ENCODE results near the gene ARHGAP25.

Gene ARHGAP25

GRCh38 chr2:68720665-68721064 is 13.9 kb upstream of the ARHGAP25 start:
- no peak for DNase-seq

DNA sequence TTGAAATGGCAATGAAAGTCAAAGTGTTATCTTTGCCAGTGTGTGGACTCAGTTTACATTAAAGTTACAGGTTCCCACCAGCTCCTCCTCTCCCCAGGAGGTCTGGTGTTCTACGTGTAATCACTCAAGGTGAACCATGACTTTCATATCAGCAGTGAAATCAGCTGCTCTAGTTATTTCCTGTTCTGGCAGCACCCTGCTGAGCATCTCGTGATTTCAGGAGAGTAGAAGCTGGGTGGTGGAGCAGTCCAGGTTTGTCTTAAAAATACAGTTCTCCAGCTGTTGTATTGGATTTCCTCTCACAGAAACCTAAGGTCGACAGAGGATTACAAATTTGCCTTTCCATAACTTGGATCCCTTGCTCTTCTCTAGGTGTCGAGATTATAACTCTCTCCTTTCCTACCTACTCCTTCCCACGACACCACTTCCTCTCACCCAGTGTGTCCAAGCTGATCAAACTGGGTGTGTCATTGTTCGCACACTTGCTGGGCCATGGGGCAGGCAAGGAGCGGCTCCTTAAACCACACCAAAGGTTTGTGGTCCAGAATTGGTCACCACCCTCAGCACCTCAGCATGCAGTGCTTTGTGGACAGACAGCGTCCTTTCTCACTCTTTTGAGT is 13.0 kb upstream of the ARHGAP25 start:
- no peak for DNase-seq

- no peak for DNase-seq
Measured at GRCh38 chr2:68722712-68723111, 11.9 kb upstream of the ARHGAP25 start.

DNA sequence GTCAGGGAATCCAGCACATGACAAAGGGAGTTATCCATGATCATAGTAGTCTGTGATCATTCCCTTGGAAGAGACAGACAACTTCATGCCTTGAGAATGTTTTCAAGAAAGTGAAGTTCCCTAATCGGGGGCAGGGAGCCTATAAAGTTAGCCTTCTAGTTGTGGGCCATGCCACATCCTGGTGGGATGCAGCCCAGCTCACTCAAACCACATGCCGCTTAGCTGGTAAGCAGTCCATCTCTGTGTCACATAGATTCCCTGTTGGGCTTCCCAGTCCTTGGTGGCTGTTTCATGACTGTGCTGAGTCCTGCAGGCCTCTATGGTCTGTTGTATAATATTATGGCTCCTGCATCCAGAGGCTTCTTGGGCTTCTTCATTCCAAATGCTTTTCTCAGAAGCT is 11.4 kb upstream of the ARHGAP25 start:
- DNase-seq, result no peak

DNA sequence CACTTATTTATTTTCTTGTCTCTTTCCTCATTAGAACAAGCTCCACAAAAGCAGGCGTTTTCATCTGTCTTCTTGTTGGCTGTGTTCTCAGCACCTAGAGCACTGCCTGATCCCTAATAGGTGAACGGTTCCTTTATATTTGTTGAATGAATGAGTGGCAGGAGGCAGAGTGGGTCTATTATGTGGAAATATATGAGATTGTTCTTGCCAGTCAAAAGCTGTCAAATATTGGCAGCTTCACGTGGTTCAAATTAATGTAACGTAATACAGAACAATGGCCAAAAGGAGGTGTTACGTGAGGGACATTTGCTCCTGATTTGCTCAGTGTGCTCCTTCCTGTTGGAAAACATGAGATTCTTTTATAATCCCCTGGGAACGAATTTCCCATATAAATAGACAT is 8.5 kb upstream of the ARHGAP25 start:
- DNase-seq, result no peak

DNA sequence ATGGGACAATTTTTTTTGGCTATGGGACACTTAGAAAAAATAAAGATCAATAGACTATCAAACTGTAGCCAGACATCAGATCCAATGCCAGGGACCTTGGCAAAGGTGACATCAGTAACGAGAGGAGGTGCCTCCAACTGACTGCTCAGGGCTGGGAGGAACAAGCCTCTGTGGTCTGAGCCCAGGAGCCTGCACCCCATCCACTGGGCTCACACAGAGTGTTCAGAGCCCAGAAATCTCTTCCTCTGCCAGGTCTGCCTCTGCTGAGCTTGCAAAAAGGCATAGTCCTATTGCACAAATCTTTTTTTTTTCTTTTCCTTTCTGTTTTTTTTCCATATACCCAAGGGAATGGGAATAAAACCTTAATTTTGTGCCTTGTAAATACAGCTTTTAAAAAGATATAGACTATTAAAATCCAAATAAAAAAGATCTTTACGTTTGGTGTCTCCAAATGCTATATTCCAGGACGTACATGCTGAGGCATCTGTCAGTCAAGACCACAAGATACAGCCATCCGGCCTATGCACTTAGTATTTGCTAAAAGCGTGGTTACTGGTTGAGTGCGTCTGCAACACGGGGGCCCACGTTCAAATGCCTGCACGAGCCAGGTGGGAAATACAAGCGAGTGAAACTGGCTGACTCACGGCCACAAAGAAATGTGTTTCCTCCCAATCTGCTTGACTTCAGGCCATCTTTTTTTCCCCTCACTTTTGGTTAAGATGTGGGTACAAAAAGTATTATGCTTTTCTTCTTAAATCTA is 7.8 kb upstream of the ARHGAP25 start:
- DNase-seq, result peak; percentile 9

DNA sequence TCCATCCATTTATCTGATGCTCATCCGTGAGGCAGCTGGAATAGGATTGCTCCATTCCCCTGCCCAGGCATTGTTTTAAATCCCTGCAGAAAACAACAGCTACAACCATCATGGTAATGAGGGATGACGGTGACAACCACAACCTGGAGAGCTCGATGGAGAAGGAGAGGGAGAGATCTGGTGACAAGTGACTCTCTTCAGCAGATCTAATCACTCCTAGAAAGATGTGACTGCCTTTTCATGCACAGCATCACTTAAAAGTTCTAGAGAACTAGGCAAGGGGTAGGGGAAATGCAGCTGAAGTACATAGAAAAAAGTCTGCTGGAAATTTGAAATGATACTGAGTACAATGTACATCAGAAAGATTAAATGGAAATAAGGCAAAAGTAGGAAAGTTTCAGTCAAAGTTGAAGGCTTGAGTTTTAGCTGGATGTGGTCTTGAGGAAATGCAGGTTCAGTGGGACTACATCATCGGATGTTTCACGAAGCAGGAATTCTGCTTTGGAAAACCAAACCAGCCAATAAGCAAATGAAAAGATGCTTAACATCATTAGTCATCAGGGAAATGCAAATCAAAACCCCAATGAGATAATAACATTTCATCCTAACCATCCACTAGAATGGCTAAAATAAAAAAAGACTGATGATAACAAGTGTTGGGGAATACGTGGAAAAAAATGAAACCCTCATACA is 6.8 kb upstream of the ARHGAP25 start:
- no peak for DNase-seq

DNA sequence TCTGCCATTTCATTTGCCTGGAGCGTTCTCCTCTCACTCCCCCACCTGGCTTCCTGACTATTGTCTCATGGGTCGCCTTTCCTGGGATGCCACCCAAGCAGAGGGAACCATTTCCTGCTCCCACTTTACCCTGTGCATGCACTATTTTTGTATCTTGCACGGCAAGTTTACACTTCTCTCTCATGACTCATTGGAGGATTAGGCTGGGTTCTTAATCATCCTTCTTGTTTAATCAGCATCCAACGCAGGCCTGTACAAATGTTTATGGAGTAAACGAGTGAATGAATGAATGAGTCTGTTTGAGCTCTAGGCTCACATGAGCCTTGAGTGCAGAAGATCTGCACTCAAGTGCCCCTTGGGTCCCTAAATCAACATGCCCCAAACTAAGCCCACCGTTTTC is 3.8 kb upstream of the ARHGAP25 start:
- no peak for DNase-seq

GRCh38 chr2:68732036-68732932 is 2.3 kb upstream of the ARHGAP25 start:
- DNase-seq, result no peak

DNA sequence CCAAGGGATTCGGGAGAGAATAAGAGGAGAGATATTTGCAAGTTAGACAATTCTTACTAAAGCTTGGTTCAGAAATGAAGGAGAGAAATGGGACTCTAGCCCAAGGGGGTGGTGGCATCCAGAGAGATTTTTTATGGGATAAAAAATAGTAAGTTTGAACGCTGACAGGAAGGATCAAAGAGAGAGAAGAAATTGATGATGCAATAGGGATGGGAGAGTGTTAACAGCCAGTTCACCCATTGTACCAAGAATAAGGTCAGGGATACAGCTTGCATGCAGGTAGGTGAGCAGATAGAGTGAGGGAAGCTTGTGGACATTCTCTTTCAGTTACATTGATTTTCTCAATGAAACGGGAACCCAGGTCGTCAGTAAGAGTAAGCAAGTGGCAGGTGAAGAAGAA is 1.2 kb upstream of the ARHGAP25 start:
- DNase-seq, result no peak

- no peak for DNase-seq
Measured at GRCh38 chr2:68734176-68734575, 435 bp upstream of the ARHGAP25 start.

- no peak for DNase-seq
Measured at GRCh38 chr2:68736086-68736485, 1.5 kb downstream of the ARHGAP25 start.

DNA sequence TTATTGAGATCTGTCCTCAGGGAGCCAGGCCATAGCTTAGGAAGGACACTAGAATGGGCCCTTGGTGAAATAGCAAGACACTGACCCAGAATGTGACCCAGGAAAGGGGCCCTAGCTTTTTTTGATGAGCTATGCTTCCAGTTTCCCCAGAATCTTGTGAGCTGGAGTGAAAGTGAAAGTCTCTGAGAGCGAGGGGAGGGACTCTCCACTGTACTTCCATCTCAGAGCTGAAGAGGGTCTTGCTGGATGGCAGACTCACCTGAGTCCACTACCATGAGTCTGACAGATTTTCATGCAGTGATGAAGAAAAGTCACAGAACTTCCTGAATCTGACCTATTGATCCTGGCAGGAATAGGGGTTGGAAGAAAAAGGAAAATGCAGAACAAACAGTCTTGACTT is 3.1 kb downstream of the ARHGAP25 start:
- no peak for DNase-seq

- DNase-seq, result no peak
Measured at GRCh38 chr2:68738906-68739594, 4.4 kb downstream of the ARHGAP25 start.

- no peak for DNase-seq
Measured at GRCh38 chr2:68739595-68740399, 5.2 kb downstream of the ARHGAP25 start.

- no peak for DNase-seq
Measured at GRCh38 chr2:68740400-68740914, 5.8 kb downstream of the ARHGAP25 start.

DNA sequence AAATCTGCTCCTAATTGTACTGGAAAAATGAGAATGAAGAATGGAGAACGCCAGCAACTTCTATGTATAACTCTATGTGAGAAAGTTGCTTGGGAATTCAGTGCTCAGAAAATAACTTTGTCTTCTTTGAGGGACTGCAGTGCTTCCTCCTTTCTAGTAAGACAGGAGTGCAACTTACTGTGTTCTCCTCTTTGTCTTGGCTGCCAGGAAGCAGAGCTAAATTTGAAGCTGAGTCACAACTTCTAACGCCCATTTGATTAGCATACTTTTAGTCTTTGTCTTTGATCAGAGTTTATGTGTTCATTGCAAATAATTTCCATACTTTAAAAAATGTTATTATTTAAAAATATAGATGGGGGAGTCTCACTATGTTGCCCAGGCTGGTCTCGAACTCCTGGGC is 6.6 kb downstream of the ARHGAP25 start:
- no peak for DNase-seq

DNA sequence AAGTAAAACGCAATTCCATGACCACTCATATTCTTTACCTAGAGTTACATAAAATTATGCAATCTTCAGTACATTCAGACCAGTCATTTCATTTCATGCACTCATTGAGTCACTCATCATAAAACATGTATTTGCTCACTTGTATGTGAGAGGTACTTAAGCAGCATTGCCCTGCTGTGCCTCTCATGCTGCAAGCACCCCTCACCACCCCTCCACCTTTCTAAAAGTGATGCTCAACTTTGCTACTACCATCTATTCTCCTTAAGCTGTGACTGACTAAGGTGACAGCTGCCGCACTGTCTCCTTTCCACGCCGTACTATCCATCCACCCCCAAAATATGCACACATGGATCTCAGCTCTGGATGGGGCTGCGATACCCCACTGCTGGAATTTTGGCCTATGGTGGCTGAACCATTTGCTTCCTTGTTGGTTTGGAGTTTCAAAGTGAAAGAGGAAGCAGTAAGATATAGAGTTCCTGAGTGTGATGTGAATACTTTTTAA is 7.2 kb downstream of the ARHGAP25 start:
- DNase-seq, result no peak

GRCh38 chr2:68742626-68743415 is 8.2 kb downstream of the ARHGAP25 start:
- no peak for DNase-seq

GRCh38 chr2:68743531-68743930 is 8.9 kb downstream of the ARHGAP25 start:
- no peak for DNase-seq

Measured in activated gamma-delta T cell (primary cell).